GM21515 (cell line): ENCODE results near the gene KLHL14.

ENCODE experiments used
- ATAC-seq: cut with Tn5 transposase; IDR thresholded peaks from one replicate; pipeline ENCODE4 v1.9.1; 2021; ENCODE audit not compliant: unreplicated experiment

The KLHL14 gene

DNA sequence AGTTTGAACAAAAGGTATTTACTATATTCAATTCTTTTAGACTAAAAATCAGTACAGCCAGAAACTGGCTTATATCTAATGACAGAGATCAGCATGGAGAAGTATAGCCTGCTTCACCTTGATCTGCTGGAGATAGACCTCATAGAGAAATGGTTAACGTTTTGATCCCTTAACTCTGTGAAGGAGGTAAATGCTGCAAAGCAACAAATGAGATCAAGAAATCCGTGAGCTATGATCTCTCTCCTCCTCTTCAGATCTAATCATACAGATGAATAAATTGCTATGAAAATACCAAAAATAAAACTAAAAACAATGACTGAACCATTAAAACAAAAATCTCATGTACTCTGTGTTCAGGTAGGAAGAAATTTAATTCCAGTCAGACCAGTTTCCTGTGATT is 42.8 kb downstream of the KLHL14 start:
- ATAC-seq = no peak

GRCh38 chr18:32724071-32724749 is 48.6 kb downstream of the KLHL14 start:
- no peak for ATAC-seq

- ATAC-seq = no peak
These were observed 50.5 kb downstream of the KLHL14 start for GRCh38 chr18:32722279-32722678.

DNA sequence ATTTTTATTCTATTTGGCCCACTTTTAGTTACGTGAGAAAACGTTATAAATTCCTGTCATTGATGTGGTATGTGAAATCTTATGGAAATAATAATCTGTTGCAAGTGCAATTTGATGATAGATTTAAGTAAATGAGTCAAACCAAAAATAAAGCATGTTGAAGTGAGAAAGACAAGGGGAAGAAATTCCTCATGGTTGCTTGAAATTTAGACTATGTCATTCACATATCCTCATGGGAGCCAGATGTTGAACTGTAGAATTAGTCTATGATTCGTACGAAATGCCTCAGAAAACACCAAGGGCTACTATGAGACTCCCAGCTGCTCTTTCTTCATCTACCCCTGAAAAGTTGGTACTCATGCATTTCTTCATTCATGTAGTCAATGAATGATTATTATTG is 55.7 kb downstream of the KLHL14 start:
- no peak for ATAC-seq

DNA sequence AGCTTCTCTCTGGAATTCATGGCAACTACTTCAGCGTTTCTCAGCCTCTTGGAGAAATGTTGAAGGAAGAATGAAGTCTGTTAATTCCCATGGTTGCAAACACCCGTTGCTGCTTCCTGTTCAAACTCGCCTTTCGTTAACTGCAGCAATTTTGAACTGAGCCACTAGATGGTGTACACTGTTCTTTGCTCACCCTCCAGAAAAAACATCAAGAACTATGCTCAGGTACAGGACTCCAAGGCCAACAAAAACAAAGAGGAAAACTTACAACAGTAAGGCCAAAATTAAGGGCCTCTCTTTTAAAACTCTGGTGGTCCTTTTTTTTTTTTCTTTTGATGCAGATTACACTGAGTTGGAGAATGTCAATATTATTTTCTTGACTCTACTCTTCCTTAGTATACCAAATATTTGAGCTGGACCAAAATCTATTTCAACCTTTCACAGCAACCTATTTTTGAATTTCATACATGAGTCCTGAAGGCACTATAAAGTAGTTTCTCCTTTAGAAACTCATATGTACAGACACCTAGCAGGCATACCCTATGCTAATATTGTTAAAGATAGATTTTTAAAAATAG is 58.2 kb downstream of the KLHL14 start:
- peak; percentile 97 for ATAC-seq

DNA sequence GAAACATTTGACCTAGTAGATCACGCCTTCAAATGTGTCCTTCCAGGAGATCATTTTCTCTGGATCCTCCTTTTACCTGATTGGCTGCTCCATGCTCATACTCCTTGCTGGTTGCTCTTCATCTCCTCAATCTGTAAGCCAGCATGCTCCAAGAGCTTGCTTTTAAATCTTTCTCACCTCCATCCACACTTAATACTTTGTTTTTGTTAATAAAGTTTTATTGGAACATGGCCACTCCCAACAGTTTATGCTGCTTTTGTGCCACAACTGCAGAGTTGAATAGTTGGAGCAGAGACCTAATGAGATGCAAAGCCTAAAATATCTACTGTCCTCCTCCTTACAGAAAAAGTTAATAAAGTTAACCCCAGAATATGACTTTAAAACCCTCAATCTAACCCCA is 60.0 kb downstream of the KLHL14 start:
- ATAC-seq = no peak

DNA sequence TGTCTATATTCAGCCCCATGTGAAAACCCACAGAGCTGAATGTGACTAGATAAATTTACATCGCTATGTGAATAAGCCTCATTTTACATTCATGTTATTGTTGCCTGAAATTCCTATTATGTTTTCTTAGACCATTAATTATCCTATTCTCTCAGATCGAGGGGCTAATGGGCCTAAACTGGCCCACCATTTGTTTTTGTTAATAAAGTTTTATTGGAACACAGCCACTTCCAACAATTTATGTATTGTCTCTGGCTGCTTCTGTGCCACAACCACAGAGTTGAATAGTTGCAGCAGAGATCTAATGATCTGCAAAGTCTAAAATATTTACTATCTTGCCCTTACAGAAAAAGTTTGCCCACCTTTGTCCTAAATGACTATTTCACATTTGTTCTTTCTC is 61.0 kb downstream of the KLHL14 start:
- no peak for ATAC-seq

- no peak for ATAC-seq
These were observed 65.2 kb downstream of the KLHL14 start for GRCh38 chr18:32707586-32707985.

- ATAC-seq = no peak
These were observed 65.7 kb downstream of the KLHL14 start for GRCh38 chr18:32707147-32707546.

- no peak for ATAC-seq
These were observed 71.5 kb downstream of the KLHL14 start for GRCh38 chr18:32701313-32701712.

- no peak for ATAC-seq
These were observed 74.7 kb downstream of the KLHL14 start for GRCh38 chr18:32698153-32698552.

GRCh38 chr18:32696376-32696775 is 76.4 kb downstream of the KLHL14 start:
- ATAC-seq = no peak

- no peak for ATAC-seq
These were observed 77.3 kb downstream of the KLHL14 start for GRCh38 chr18:32695534-32695933.

- ATAC-seq = no peak
These were observed 84.0 kb downstream of the KLHL14 start for GRCh38 chr18:32688821-32689220.

DNA sequence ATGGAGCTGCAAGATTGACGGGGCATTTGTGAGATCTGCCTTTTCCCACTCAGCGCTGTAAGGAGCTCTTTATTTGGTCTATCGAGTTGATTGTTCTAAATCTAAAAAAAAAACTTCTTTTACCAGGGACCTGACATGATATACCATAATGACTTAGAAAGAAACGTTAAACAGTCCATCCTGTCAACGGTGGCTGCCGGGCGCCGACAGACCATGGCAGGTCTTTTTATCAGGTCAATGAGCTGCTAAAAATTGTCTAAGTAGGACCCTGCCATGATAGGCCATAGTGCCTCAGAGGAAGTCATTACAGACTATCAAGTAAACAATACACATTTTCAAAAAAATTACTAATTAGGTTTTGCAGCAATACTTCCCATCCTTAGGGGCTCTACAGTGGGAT is 87.9 kb downstream of the KLHL14 start:
- no peak for ATAC-seq

DNA sequence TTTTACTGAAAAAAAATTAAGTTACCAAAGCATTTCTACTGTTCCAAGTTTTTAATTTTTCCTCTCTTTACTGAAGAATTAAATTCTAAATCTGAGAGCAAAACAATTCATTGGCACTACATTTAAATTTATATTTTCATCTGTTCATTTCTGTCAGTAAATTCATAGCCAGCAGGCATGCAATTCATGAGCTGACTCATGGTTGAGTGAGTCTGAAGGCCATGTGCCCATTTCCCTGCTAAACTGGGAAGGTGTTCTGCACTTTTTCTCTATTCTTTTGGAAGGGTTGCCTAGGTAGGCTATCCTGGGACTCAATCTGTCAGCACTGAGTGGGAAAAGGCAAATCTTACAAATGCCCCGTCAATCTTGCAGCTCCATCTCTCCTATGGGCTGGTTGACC is 88.7 kb downstream of the KLHL14 start:
- ATAC-seq = no peak

DNA sequence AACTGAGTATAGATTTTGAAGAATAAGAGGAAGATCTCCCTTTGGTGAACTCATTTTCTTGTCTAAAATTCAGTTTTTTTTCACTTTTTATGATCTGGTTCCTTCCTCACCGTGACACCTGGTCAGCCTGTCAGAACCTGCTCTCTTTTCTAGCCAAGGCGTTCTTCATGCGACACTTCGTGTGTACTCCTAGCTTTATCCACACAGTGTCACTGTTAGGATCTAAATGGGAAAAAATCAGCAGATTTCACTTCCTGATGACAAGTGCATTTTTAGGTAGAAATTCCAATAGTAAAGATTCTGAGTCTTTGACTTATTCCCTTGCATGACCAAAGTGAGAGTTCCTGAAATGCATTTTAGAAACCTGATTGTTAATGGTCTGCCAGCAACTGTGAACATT is 89.8 kb downstream of the KLHL14 start:
- ATAC-seq = no peak

- no peak for ATAC-seq
These were observed 95.2 kb downstream of the KLHL14 start for GRCh38 chr18:32677578-32677977.

- no peak for ATAC-seq
These were observed 98.3 kb downstream of the KLHL14 start for GRCh38 chr18:32674491-32674890.

DNA sequence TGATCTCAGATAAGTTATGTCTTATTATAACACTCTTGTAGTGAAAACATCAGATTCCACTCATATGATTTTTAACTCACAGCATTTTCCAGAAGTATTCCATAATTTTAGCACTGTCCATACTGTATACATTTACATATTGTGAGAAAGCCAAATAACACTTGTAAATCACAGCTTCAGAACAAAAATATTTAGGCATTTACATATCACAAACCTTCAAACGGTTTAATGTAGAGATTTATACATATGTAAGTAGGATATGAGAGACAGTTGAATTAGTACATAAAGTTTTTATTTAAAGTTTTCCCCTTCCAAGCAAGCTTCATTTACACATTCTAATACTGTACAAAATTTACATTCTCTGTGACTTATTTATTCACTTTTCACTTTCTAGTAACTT is 100.4 kb downstream of the KLHL14 start:
- ATAC-seq = no peak

DNA sequence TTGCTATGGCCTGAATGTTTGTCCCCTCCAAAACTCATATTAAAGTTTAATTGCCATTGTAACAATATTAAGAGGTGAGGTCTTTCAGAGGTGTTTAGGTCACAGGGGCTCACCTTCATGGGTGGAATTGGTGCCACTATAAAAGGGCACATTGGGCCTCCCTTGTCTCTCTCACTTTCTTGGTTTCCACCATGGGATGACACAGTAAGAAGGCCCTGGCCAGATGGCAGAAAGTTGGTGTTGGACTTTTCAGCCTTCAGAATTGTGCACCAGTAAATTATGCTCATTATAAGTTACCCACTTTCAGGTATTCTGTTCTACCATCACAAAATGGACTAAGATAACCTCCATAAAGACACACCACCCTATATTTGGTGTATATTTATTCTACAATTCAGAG is 102.1 kb downstream of the KLHL14 start:
- no peak for ATAC-seq

- ATAC-seq = peak; percentile 55
These were observed 103.2 kb downstream of the KLHL14 start for GRCh38 chr18:32669549-32670165.

- no peak for ATAC-seq
These were observed 103.9 kb downstream of the KLHL14 start for GRCh38 chr18:32668956-32669355.
